ENCODE measurements around the gene TMEM187.

DNA sequence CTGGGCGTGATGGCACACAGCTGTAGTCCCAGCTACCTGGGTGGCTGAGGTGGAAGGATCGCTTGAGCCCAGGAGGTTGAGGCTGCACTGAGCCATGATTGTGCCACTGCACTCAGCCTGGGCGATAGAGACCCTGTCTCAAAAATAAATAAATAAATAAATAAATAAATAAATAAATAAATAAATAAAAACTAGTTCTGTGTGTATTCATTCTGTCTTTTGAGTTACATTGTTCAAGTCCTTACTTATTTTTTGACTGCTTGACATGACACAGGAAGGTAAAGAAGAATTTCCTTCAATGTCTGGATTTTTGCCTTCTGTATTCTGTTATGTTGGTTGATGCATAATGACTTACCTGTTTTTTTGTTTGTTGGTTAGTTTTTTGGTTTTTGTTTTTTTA lies 35.5 kb upstream of the TMEM187 start:
- TF ChIP-seq, protein P1, sequence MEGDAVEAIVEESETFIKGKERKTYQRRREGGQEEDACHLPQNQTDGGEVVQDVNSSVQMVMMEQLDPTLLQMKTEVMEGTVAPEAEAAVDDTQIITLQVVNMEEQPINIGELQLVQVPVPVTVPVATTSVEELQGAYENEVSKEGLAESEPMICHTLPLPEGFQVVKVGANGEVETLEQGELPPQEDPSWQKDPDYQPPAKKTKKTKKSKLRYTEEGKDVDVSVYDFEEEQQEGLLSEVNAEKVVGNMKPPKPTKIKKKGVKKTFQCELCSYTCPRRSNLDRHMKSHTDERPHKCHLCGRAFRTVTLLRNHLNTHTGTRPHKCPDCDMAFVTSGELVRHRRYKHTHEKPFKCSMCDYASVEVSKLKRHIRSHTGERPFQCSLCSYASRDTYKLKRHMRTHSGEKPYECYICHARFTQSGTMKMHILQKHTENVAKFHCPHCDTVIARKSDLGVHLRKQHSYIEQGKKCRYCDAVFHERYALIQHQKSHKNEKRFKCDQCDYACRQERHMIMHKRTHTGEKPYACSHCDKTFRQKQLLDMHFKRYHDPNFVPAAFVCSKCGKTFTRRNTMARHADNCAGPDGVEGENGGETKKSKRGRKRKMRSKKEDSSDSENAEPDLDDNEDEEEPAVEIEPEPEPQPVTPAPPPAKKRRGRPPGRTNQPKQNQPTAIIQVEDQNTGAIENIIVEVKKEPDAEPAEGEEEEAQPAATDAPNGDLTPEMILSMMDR (IDR thresholded peaks at IDR 0.05), result no peak
- TF ChIP-seq POLR2A (IDR thresholded peaks at IDR 0.05), result no peak

Data from esophagus squamous epithelium (tissue), 4 donors.